AG09319 (cell line): Measurements from ENCODE around the gene EPHA5.

ENCODE experiments used
- DNase-seq: peaks from one replicate; pipeline ENCODE4 v3.0.0-alpha.2; 2010; ENCODE audit warnings: low read depth; ENCODE audit errors: extremely low read depth
- TF ChIP-seq, protein P1 (sequence below): IDR thresholded peaks from 2 replicates; pipeline ENCODE4 v1.5.1; 2011; ENCODE audit warnings: low read depth, mild to moderate bottlenecking, inconsistent platforms, low read length, moderate library complexity

EPHA5 gene

DNA sequence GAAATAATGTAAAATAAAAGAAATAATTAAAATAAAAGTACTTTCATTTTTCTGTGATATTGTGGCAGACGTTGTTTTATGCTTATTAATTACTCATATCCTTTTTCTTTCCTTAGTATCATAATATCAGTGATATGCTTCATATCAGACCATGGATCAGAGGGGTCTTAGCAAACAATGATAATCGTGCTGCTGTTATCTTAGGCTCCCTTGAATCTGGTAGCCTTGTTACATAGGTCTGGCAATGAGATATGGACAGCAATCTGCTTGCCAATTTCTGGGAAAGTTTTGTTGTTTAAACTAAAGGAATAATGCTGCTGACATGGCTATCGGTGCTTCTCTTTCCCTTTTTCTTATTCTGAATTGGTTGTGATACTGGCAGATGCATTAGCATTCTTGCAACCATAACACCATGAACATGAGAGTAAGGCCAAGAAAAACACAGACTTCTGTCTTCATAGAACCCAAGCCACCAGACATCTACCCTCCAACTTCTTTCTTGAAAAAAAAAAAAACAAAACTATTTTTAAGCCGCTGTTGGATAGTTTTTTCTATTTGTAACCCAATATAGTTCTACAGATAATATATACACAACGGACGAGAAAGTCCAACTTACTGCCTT is 16.4 kb downstream of the EPHA5 start:
- TF ChIP-seq, protein P1, sequence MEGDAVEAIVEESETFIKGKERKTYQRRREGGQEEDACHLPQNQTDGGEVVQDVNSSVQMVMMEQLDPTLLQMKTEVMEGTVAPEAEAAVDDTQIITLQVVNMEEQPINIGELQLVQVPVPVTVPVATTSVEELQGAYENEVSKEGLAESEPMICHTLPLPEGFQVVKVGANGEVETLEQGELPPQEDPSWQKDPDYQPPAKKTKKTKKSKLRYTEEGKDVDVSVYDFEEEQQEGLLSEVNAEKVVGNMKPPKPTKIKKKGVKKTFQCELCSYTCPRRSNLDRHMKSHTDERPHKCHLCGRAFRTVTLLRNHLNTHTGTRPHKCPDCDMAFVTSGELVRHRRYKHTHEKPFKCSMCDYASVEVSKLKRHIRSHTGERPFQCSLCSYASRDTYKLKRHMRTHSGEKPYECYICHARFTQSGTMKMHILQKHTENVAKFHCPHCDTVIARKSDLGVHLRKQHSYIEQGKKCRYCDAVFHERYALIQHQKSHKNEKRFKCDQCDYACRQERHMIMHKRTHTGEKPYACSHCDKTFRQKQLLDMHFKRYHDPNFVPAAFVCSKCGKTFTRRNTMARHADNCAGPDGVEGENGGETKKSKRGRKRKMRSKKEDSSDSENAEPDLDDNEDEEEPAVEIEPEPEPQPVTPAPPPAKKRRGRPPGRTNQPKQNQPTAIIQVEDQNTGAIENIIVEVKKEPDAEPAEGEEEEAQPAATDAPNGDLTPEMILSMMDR = no peak
- DNase-seq = no peak

DNA sequence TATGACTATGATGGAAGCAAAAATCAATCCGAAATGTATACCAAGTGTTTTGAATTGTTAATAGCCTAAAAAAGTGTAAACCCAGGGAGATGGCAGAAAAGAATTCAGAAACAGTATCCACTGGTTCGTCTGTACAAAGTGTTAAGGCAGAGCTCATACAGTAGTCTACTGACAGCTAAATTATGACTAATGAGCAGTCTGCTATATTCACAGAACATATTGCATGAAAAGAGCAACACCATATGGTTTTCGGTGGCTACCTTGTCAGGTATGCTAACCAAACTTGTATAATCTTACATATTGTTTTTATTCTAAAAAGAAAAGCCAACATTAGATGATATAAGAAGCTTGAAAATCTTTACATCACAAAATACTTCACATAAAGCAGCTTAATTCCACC is 18.5 kb downstream of the EPHA5 start:
- no peak for DNase-seq
- TF ChIP-seq, protein P1 = no peak

DNA sequence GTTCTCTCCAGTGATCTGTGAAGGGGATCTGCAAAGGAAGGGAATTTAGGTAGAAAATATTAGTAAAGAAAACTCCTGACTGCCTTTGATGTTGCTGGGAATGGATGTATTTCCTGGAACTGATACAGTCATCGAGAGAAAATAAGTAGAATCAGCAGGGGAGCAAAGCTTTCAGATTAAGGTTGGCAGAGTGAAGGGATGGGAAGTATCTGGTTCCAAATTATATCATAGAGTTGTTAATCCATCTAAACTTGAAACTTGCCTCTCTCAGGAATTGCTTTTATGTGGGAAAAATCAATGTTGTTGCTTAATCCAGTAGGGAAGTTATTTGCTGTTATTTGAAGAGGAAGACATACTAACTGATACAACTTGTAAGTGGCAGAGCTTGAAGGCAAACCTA is 19.3 kb downstream of the EPHA5 start:
- DNase-seq = no peak
- TF ChIP-seq, protein P1 = no peak

DNA sequence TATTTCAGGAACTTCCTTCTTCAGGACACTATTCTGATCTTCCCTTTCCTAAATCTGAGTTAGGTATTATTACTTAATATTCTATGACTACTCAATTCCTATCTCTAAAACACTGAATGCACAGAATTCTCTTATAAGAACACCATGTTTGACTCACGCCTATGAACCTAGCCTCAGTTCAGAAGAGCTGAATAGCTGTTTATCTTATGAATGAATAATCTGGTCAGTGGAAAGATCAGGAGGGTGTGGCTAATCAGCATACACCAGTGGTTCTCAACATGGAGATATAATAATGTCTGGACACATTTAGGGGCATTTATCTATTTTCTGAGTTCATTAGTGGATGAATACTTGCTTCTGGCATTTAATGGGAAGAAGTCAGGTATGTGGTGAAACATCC is 24.2 kb downstream of the EPHA5 start:
- TF ChIP-seq, protein P1 = no peak
- DNase-seq = no peak

DNA sequence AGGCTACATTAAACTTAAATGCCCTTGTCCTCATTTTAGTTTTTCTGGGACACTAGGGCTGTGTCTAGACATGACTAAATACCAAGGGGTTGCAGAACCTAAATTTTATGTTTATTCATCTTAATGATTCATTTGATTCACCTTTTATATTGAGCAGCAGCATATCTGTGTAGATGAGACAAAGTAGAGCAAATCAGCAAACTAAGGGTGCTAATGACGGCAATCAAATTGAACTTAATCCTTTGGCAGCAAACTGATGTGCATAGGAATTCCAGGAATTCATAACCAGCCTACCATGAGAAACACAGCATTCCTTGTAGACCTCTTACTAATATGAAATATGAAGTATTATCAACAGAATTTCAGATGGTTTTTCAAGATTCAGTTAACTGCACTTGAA is 25.1 kb downstream of the EPHA5 start:
- no peak for DNase-seq
- TF ChIP-seq, protein P1 = no peak

DNA sequence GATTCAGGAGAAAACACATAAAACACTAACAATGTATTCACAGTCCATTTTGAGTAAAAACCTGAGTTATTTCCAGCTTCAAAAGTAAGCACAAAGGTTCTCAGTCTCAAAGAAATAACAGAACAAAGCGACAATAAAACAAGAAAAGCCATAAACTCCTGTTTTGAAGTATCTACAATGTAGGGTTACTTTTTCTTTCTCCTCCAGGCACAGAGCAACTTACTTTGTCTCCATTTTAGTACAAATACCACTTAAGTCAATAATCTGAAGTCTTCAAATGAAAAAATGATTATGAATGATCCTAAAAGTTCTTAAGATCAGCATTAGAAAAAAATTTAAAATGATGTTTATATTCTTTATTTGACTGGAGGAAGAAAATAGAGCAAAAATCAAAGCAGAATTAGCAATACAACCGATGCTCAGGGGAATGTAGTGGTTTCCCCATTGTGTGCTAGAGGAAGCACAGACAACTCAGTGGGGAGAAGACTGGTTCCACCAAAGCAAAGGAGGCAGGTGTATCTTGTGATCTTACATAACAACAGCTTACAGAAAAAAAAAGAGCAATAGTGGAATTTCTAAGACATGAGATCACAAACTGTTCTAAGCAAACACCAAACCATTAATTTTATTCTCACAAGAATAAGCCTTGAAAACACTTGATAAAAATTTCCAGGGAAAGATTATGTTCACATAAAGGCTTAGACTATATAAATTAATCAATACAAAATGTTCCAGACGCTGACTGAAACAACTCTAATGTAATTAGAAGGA is 35.1 kb downstream of the EPHA5 start:
- no peak for DNase-seq
- TF ChIP-seq, protein P1 = no peak

DNA sequence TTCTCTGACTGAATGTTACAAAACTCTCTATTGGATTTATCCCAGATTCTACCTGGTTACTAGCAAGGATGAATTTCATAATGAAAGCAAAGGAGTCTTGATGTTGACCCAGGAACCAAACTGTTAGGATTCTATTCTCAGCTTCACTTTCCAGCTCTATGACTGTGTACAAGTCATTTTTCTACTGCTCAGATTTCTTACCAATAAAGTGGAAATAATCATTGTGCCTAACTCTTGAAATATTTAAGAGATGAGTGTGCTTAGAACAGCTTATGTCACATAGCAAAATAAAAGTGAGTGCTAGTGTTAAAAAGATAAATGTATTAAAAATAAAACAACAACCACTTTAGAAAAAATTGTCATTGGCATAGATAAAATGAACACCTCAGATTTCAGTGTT is 45.6 kb downstream of the EPHA5 start:
- DNase-seq = no peak
- TF ChIP-seq, protein P1 = no peak
